ENCODE data around the gene SSH3.

SSH3 gene

GRCh38 chr11:67322049-67322448 is 18.7 kb downstream of the SSH3 start:
- DNase-seq (ENCODE audit: low read depth): no peak
- TF ChIP-seq POLR2A (IDR thresholded peaks at IDR 0.05; ENCODE audit: extremely low read depth, insufficient read length) (no peak), MYC (IDR thresholded peaks at IDR 0.05; ENCODE audit: low read depth, low read length) (no peak), MAX (IDR thresholded peaks at IDR 0.05; ENCODE audit: low read depth, low read length) (no peak), CTCF (IDR thresholded peaks at IDR 0.05; ENCODE audit: low read depth, low read length) (no peak)
- H3K4me3 ChIP-seq (ENCODE audit: low read depth, low read length): no peak overlapping the region

- DNase-seq (ENCODE audit: low read depth): no peak
- H3K4me3 ChIP-seq (ENCODE audit: low read depth, low read length): no peak overlapping the region
- no peak for TF ChIP-seq MYC (IDR thresholded peaks at IDR 0.05; ENCODE audit: low read depth, low read length)
- TF ChIP-seq CTCF (IDR thresholded peaks at IDR 0.05; ENCODE audit: low read depth, low read length): no peak
- TF ChIP-seq POLR2A (IDR thresholded peaks at IDR 0.05; ENCODE audit: extremely low read depth, insufficient read length): no peak
- no peak for TF ChIP-seq MAX (IDR thresholded peaks at IDR 0.05; ENCODE audit: low read depth, low read length)
Measured at GRCh38 chr11:67323526-67323925, 20.2 kb downstream of the SSH3 start.

- H3K4me3 ChIP-seq (ENCODE audit: low read depth, low read length): no peak overlapping the region
- DNase-seq (ENCODE audit: low read depth): no peak
- TF ChIP-seq MYC (IDR thresholded peaks at IDR 0.05; ENCODE audit: low read depth, low read length) (no peak), CTCF (IDR thresholded peaks at IDR 0.05; ENCODE audit: low read depth, low read length) (no peak), MAX (IDR thresholded peaks at IDR 0.05; ENCODE audit: low read depth, low read length) (no peak)
Measured at GRCh38 chr11:67332081-67332691, 28.9 kb downstream of the SSH3 start.

GRCh38 chr11:67337257-67337656 is 33.9 kb downstream of the SSH3 start:
- H3K4me3 ChIP-seq (ENCODE audit: low read depth, low read length): no peak overlapping the region
- no peak for TF ChIP-seq MAX (IDR thresholded peaks at IDR 0.05; ENCODE audit: low read depth, low read length)
- TF ChIP-seq MYC (IDR thresholded peaks at IDR 0.05; ENCODE audit: low read depth, low read length): no peak
- no peak for DNase-seq (ENCODE audit: low read depth)

GRCh38 chr11:67344264-67344663 is 40.9 kb downstream of the SSH3 start:
- TF ChIP-seq MAX (IDR thresholded peaks at IDR 0.05; ENCODE audit: low read depth, low read length) (no peak), POLR2A (IDR thresholded peaks at IDR 0.05; ENCODE audit: extremely low read depth, insufficient read length) (no peak), CTCF (IDR thresholded peaks at IDR 0.05; ENCODE audit: low read depth, low read length) (no peak), MYC (IDR thresholded peaks at IDR 0.05; ENCODE audit: low read depth, low read length) (no peak)
- DNase-seq (ENCODE audit: low read depth): no peak
- no peak overlapping the region for H3K4me3 ChIP-seq (ENCODE audit: low read depth, low read length)

GRCh38 chr11:67345247-67345919 is 42.1 kb downstream of the SSH3 start:
- DNase-seq (ENCODE audit: low read depth): no peak
- TF ChIP-seq POLR2A (IDR thresholded peaks at IDR 0.05; ENCODE audit: extremely low read depth, insufficient read length) (no peak), MYC (IDR thresholded peaks at IDR 0.05; ENCODE audit: low read depth, low read length) (no peak), CTCF (IDR thresholded peaks at IDR 0.05; ENCODE audit: low read depth, low read length) (no peak), MAX (IDR thresholded peaks at IDR 0.05; ENCODE audit: low read depth, low read length) (no peak)
- H3K4me3 ChIP-seq (ENCODE audit: low read depth, low read length): no peak overlapping the region

All from NB4 (cell line).